Measurements from ENCODE around the gene EME2.

EME2 gene

GRCh38 chr16:1773703-1774447, 1.3 kb downstream of the EME2 start:
- no peak for TF ChIP-seq MAX (IDR thresholded peaks at IDR 0.05; ENCODE audit: low read depth, low read length)
- no peak for TF ChIP-seq MYC (IDR thresholded peaks at IDR 0.05; ENCODE audit: low read depth, low read length)
- TF ChIP-seq CTCF (IDR thresholded peaks at IDR 0.05; ENCODE audit: low read depth, low read length), result no peak
- no peak for TF ChIP-seq POLR2A (IDR thresholded peaks at IDR 0.05; ENCODE audit: extremely low read depth, insufficient read length)
- peak overlapping the region; percentile 64 for H3K4me3 ChIP-seq (ENCODE audit: low read depth, low read length)
- DNase-seq (ENCODE audit: low read depth), result peak; percentile 56

- peak overlapping the region; percentile 64 for H3K4me3 ChIP-seq (ENCODE audit: low read depth, low read length)
- TF ChIP-seq MAX (IDR thresholded peaks at IDR 0.05; ENCODE audit: low read depth, low read length) (no peak), POLR2A (IDR thresholded peaks at IDR 0.05; ENCODE audit: extremely low read depth, insufficient read length) (no peak), MYC (IDR thresholded peaks at IDR 0.05; ENCODE audit: low read depth, low read length) (no peak), CTCF (IDR thresholded peaks at IDR 0.05; ENCODE audit: low read depth, low read length) (no peak)
- DNase-seq (ENCODE audit: low read depth), result no peak
Measured at GRCh38 chr16:1774448-1774780, 1.8 kb downstream of the EME2 start.

- DNase-seq (ENCODE audit: low read depth), result no peak
- H3K4me3 ChIP-seq (ENCODE audit: low read depth, low read length), result no peak overlapping the region
- TF ChIP-seq CTCF (IDR thresholded peaks at IDR 0.05; ENCODE audit: low read depth, low read length), result no peak
- no peak for TF ChIP-seq MAX (IDR thresholded peaks at IDR 0.05; ENCODE audit: low read depth, low read length)
- TF ChIP-seq POLR2A (IDR thresholded peaks at IDR 0.05; ENCODE audit: extremely low read depth, insufficient read length), result no peak
- TF ChIP-seq MYC (IDR thresholded peaks at IDR 0.05; ENCODE audit: low read depth, low read length), result no peak
Measured at GRCh38 chr16:1775006-1775845, 2.6 kb downstream of the EME2 start.

GRCh38 chr16:1775846-1776671, 3.4 kb downstream of the EME2 start:
- DNase-seq (ENCODE audit: low read depth), result no peak
- H3K4me3 ChIP-seq (ENCODE audit: low read depth, low read length), result no peak overlapping the region
- no peak for TF ChIP-seq POLR2A (IDR thresholded peaks at IDR 0.05; ENCODE audit: extremely low read depth, insufficient read length)
- no peak for TF ChIP-seq CTCF (IDR thresholded peaks at IDR 0.05; ENCODE audit: low read depth, low read length)
- no peak for TF ChIP-seq MAX (IDR thresholded peaks at IDR 0.05; ENCODE audit: low read depth, low read length)
- TF ChIP-seq MYC (IDR thresholded peaks at IDR 0.05; ENCODE audit: low read depth, low read length), result no peak

GRCh38 chr16:1776672-1776955, 4.0 kb downstream of the EME2 start:
- DNase-seq (ENCODE audit: low read depth), result no peak
- no peak for TF ChIP-seq MAX (IDR thresholded peaks at IDR 0.05; ENCODE audit: low read depth, low read length)
- no peak for TF ChIP-seq CTCF (IDR thresholded peaks at IDR 0.05; ENCODE audit: low read depth, low read length)
- no peak for TF ChIP-seq MYC (IDR thresholded peaks at IDR 0.05; ENCODE audit: low read depth, low read length)
- TF ChIP-seq POLR2A (IDR thresholded peaks at IDR 0.05; ENCODE audit: extremely low read depth, insufficient read length), result no peak
- no peak overlapping the region for H3K4me3 ChIP-seq (ENCODE audit: low read depth, low read length)

All from NB4 (cell line).